Lung (tissue), 12 donors: ENCODE results near the gene PLSCR1. TPM values are rescaled to one million over a fixed set of nuclear protein-coding genes. Genes with fewer than 3 reads are reported as not detected.

Experiments
- ATAC-seq: fragments of 200-7000 bp; cut with Tn5 transposase; one replicate; pipeline ENCODE4 v1.9.1; 2020; ENCODE audit warnings: moderate number of reproducible peaks; ENCODE audit not compliant: insufficient read depth, low FRiP score
- DNase-seq, 3 donors: peaks; one replicate each; pipeline ENCODE4 v3.0.0-alpha.2; 2013 to 2017
- H3K27ac ChIP-seq, 2 donors: one replicate each; pipeline ENCODE4 v1.5.1; 2013; ENCODE audit warnings: mild to moderate bottlenecking in 2 of 2, moderate library complexity in 2 of 2, control low read depth in 1 of 2, inconsistent platforms in 1 of 2, low read depth in 1 of 2, low read length in 1 of 2
- H3K27me3 ChIP-seq, 3 donors: one replicate each; pipeline ENCODE4 v1.5.1; 2013; ENCODE audit warnings: low read length in 2 of 3; ENCODE audit not compliant: control insufficient read depth in 3 of 3, insufficient read depth in 3 of 3
- H3K36me3 ChIP-seq, 4 donors: one replicate each; pipeline ENCODE4 v1.5.1; 2013; ENCODE audit warnings: low read length in 4 of 4, mild to moderate bottlenecking in 1 of 4, moderate library complexity in 1 of 4; ENCODE audit not compliant: control insufficient read depth in 4 of 4, insufficient read depth in 4 of 4
- H3K4me1 ChIP-seq, 5 donors: one replicate each; pipeline ENCODE4 v1.5.1; 2013; ENCODE audit warnings: low read length in 5 of 5, mild to moderate bottlenecking in 2 of 5, moderate library complexity in 1 of 5; ENCODE audit not compliant: control insufficient read depth in 5 of 5, insufficient read depth in 5 of 5
- H3K4me3 ChIP-seq: one replicate; pipeline ENCODE4 v1.5.1; 2013; ENCODE audit warnings: mild to moderate bottlenecking, control low read depth, moderate library complexity
- H3K9ac ChIP-seq, 2 donors: one replicate each; pipeline ENCODE4 v1.5.1; 2013; ENCODE audit warnings: low read length in 2 of 2, control low read depth in 1 of 2; ENCODE audit not compliant: insufficient read depth in 1 of 2
- H3K9me3 ChIP-seq, 4 donors: one replicate each; pipeline ENCODE4 v1.5.1; 2013; ENCODE audit warnings: low read length in 3 of 4, mild to moderate bottlenecking in 1 of 4, moderate library complexity in 1 of 4; ENCODE audit not compliant: control insufficient read depth in 4 of 4, insufficient read depth in 3 of 4
- CTCF ChIP-seq: IDR thresholded peaks from 2 replicates; pipeline ENCODE4 v1.5.1; 2012; ENCODE audit warnings: mild to moderate bottlenecking; ENCODE audit errors: control extremely low read depth, extremely low read depth
- WGBS, 2 donors: extraction: QIAGEN DNeasy Blood & Tissue Kit; methylation state at CpG; one replicate each; pipeline ENCODE4 v1.1.7; 2013; 5-methylcytosine and 5-hydroxymethylcytosine counted together
- polyA plus RNA-seq, 2 donors: library from polyadenylated mRNA; stranded (reverse); fragments of 200-250 nt; gene quantifications; one replicate each; pipeline ENCODE4 v1.2.1, GENCODE V29; 2013
- total RNA-seq, 2 donors: library from RNA; depleted of rRNA in 1 of 2; stranded (reverse); fragments of >200 nt in 1 of 2; gene quantifications; one replicate each; pipeline ENCODE4 v1.2.1, GENCODE V29; 2014 to 2021
- donor health status: control.
- donor health status: control.
- donor health status: Bipolar disorder and iron deficiency.
- donor health status: healthy.
- donor health status: DM: yes; HTN: yes; CAD: no.

Gene PLSCR1
- total and polyA plus RNA-seq, 4 donors, result 38.6 to 211 (median 108) TPM

- no peak for TF ChIP-seq CTCF
- Histone ChIP-seq H3K4me1 (no peaks in the 10 kb centered on the region), H3K36me3 (no peaks in the 10 kb centered on the region), H3K4me3 (no peak overlapping the region), H3K9ac (no peak overlapping the region), H3K9me3 (peaks cover 0 to 5% (median 0%) of the 10 kb centered on the region in 4 donors), H3K27ac (no peak overlapping the region), H3K27me3 (no peaks in the 10 kb centered on the region)
- ATAC-seq (no peak), DNase-seq (peak in 1 of 3 donors; percentile 38)
- 93 to 96% methylated on average over 2 of the region's 2 CpGs for WGBS, 2 donors
Measured at GRCh38 chr3:146493761-146494160, 50.6 kb downstream of the PLSCR1 start.

- peaks cover 0 to 5% (median 0%) of the 10 kb centered on the region in 4 donors for H3K9me3 ChIP-seq
- DNase-seq, result no peak
- no peak overlapping the region for H3K27ac ChIP-seq
- no peaks in the 10 kb centered on the region for H3K36me3 ChIP-seq
- no peaks in the 10 kb centered on the region for H3K4me1 ChIP-seq
- no peak overlapping the region for H3K9ac ChIP-seq
- TF ChIP-seq CTCF, result no peak
- no peaks in the 10 kb centered on the region for H3K27me3 ChIP-seq
- ATAC-seq, result no peak
- 86 to 94% methylated on average over 2 of the region's 2 CpGs for WGBS, 2 donors
- no peak overlapping the region for H3K4me3 ChIP-seq
Measured at GRCh38 chr3:146493221-146493620, 51.2 kb downstream of the PLSCR1 start.

GRCh38 chr3:146491303-146491702 is 53.1 kb downstream of the PLSCR1 start:
- no peaks in the 10 kb centered on the region for H3K36me3 ChIP-seq
- no peak overlapping the region for H3K4me3 ChIP-seq
- H3K9ac ChIP-seq, result no peak overlapping the region
- TF ChIP-seq CTCF, result no peak
- H3K27me3 ChIP-seq, result no peaks in the 10 kb centered on the region
- H3K9me3 ChIP-seq, result peaks cover 0 to 4% (median 0%) of the 10 kb centered on the region in 4 donors
- ATAC-seq (no peak), DNase-seq (no peak)
- no peak overlapping the region for H3K27ac ChIP-seq
- whole genome bisulfite sequencing, 2 donors, result 48 to 90% methylated on average over 2 of the region's 2 CpGs
- H3K4me1 ChIP-seq, result no peaks in the 10 kb centered on the region

GRCh38 chr3:146485297-146485696 is 59.1 kb downstream of the PLSCR1 start:
- Histone ChIP-seq H3K27ac (no peak overlapping the region), H3K9me3 (peaks cover 0 to 2% (median 0%) of the 10 kb centered on the region in 4 donors), H3K27me3 (no peaks in the 10 kb centered on the region), H3K4me3 (no peak overlapping the region), H3K9ac (no peak overlapping the region), H3K4me1 (no peaks in the 10 kb centered on the region), H3K36me3 (no peaks in the 10 kb centered on the region)
- no peak for TF ChIP-seq CTCF
- ATAC-seq, result no peak
- no peak for DNase-seq
